GM13977 (cell line): Measurements from ENCODE around the gene EXOC6.

Source experiments
- DNase-seq: peaks from one replicate; pipeline ENCODE4 v3.0.0; 2012; ENCODE audit warnings: low spot score
- CTCF ChIP-seq: IDR thresholded peaks from 2 replicates; pipeline ENCODE4 v1.5.1; 2012; ENCODE audit warnings: mild to moderate bottlenecking, control low read depth; ENCODE audit not compliant: insufficient read depth; ENCODE audit errors: extremely low read depth, missing control alignments
- in situ Hi-C: fragments of 300-500 bp; cut with MboI; formaldehyde crosslinking; loops from one replicate; pipeline ENCODE4 v1.12.0; 2022; ENCODE audit warnings: low sequenced_read_pairs, low pct_unique_long_range_greater_than_20kb, mixed read lengths, inconsistent platforms; ENCODE audit not compliant: unreplicated experiment

EXOC6 gene

GRCh38 chr10:93063144-93063976, 215.0 kb downstream of the EXOC6 start:
- DNase-seq = peak; percentile 39
- no peak for TF ChIP-seq CTCF
- in situ Hi-C loops = no loop called here

- no peak for TF ChIP-seq CTCF
- in situ Hi-C loops = no loop called here
- peak; percentile 47 for DNase-seq
Observed at GRCh38 chr10:93063977-93064660, 215.8 kb downstream of the EXOC6 start.

GRCh38 chr10:93064874-93065660, 216.7 kb downstream of the EXOC6 start:
- no peak for DNase-seq
- in situ Hi-C loops = no loop called here
- TF ChIP-seq CTCF = no peak

DNA sequence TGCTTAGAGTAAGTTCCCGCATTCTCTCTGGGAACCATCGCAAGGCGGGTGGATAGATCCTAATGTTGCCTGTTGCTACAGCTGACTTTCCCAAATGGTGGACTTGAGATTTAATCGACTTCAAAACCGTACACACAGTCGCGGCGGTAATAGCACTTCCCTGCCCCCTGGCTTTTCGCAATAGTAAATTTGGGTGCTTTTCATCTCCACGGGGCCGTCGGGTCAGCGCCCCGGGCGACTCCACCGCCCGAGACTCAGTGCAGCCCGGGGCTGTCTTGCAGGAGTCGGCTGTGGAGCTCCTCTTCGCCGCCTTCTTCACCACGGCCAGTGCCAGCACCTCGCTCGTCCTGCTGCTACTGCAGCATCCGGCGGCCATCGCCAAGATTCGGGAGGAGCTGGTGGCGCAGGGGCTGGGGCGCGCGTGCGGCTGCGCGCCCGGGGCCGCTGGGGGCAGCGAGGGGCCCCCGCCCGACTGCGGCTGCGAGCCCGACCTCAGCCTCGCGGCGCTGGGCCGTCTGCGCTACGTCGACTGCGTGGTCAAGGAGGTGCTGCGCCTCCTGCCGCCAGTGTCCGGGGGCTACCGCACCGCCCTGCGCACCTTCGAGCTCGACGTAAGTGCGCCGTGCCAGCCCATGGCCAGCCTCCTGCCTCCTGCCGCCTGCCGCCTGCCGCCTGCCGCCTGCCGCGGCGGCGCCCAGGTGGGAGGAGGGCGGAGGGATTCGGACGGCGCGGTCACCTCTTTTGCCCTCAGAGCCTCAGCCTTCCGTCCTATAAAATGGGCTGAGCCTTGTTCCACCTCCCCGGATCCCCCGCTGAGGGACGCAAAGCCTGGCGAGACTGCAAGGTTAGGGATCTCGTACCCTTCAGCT, 217.6 kb downstream of the EXOC6 start:
- DNase-seq = peak; percentile 36
- peak; percentile 14 for TF ChIP-seq CTCF
- in situ Hi-C loops = no loop called here

GRCh38 chr10:93066544-93066913, 218.2 kb downstream of the EXOC6 start:
- peak; percentile 27 for DNase-seq
- in situ Hi-C loops = no loop called here
- TF ChIP-seq CTCF = no peak
